ENCODE data around the gene ETV6. TPM values are rescaled to one million over a fixed set of nuclear protein-coding genes. Genes with fewer than 3 reads are reported as not detected.
A peak's percentile ranks its signal among the peaks of the same experiment; 100 is the strongest.

The ETV6 gene
- total and polyA plus RNA-seq, 5 experiments from 2014 or later: 0.94 to 13.2 (median 2.2) TPM

- POLR2A ChIA-PET: no interaction called here
- ATAC-seq (no peak), DNase-seq (no peak)
- peaks cover 0 to 10% (median 5%) of the 10 kb centered on the region in 3 donors for H3K36me3 Mint-ChIP-seq
- H3K4me1 Mint-ChIP-seq: peaks cover 2 to 48% (median 24%) of the 10 kb centered on the region in 4 donors
- peaks cover 0 to 2% (median 0%) of the 10 kb centered on the region in 9 donors for H3K9me3 Mint-ChIP-seq
- no peak overlapping the region for H3K4me3 Mint-ChIP-seq
- no peak overlapping the region for H3K27ac Mint-ChIP-seq
- no peaks in the 10 kb centered on the region for H3K27me3 Mint-ChIP-seq
Observed at GRCh38 chr12:11688831-11689230, 39.4 kb downstream of the ETV6 start.

- Mint-ChIP-seq H3K9me3 (peaks cover 0 to 2% (median 0%) of the 10 kb centered on the region in 9 donors), H3K36me3 (peaks cover 0 to 10% (median 6%) of the 10 kb centered on the region in 3 donors), H3K27me3 (no peaks in the 10 kb centered on the region), H3K27ac (peak overlapping the region in 1 of 10 donors; percentile 14), H3K4me3 (no peak overlapping the region), H3K4me1 (peaks cover 3 to 41% (median 22%) of the 10 kb centered on the region in 4 donors)
- POLR2A ChIA-PET: no interaction called here
- ATAC-seq (no peak), DNase-seq (no peak)
Observed at GRCh38 chr12:11689591-11690186, 40.2 kb downstream of the ETV6 start.

GRCh38 chr12:11693067-11693466 is 43.6 kb downstream of the ETV6 start:
- Mint-ChIP-seq H3K27ac (no peak overlapping the region), H3K9me3 (peaks cover 0 to 2% (median 0%) of the 10 kb centered on the region in 9 donors), H3K4me3 (no peak overlapping the region), H3K4me1 (peaks cover 2 to 29% (median 13%) of the 10 kb centered on the region in 4 donors), H3K27me3 (no peaks in the 10 kb centered on the region), H3K36me3 (peaks cover 0 to 14% (median 4%) of the 10 kb centered on the region in 3 donors)
- POLR2A ChIA-PET: no interaction called here
- ATAC-seq: no peak
- no peak for DNase-seq

GRCh38 chr12:11693601-11694000 is 44.1 kb downstream of the ETV6 start:
- Mint-ChIP-seq H3K36me3 (peaks cover 0 to 14% (median 4%) of the 10 kb centered on the region in 3 donors), H3K27me3 (no peaks in the 10 kb centered on the region), H3K9me3 (peaks cover 0 to 2% (median 0%) of the 10 kb centered on the region in 9 donors), H3K4me1 (peaks cover 2 to 23% (median 14%) of the 10 kb centered on the region in 4 donors), H3K4me3 (no peak overlapping the region), H3K27ac (no peak overlapping the region)
- no peak for ATAC-seq
- POLR2A ChIA-PET: no interaction called here
- DNase-seq: no peak

- H3K4me3 Mint-ChIP-seq: no peak overlapping the region
- DNase-seq: no peak
- H3K27ac Mint-ChIP-seq: no peak overlapping the region
- peaks cover 0 to 14% (median 4%) of the 10 kb centered on the region in 3 donors for H3K36me3 Mint-ChIP-seq
- peaks cover 0 to 2% (median 0%) of the 10 kb centered on the region in 9 donors for H3K9me3 Mint-ChIP-seq
- POLR2A ChIA-PET: no interaction called here
- no peak for ATAC-seq
- peaks cover 2 to 21% (median 12%) of the 10 kb centered on the region in 4 donors for H3K4me1 Mint-ChIP-seq
- H3K27me3 Mint-ChIP-seq: no peaks in the 10 kb centered on the region
Observed at GRCh38 chr12:11694528-11694927, 45.1 kb downstream of the ETV6 start.

- Mint-ChIP-seq H3K36me3 (peaks cover 0 to 14% (median 1%) of the 10 kb centered on the region in 3 donors), H3K4me1 (peaks cover 2 to 18% (median 11%) of the 10 kb centered on the region in 4 donors), H3K4me3 (no peak overlapping the region), H3K27ac (no peak overlapping the region), H3K9me3 (no peaks in the 10 kb centered on the region), H3K27me3 (no peaks in the 10 kb centered on the region)
- POLR2A ChIA-PET: no interaction called here
- DNase-seq: no peak
- no peak for ATAC-seq
Observed at GRCh38 chr12:11695321-11695720, 45.8 kb downstream of the ETV6 start.

- no peaks in the 10 kb centered on the region for H3K27me3 Mint-ChIP-seq
- peaks cover 0 to 12% (median 0%) of the 10 kb centered on the region in 3 donors for H3K36me3 Mint-ChIP-seq
- H3K4me3 Mint-ChIP-seq: no peak overlapping the region
- no peak overlapping the region for H3K27ac Mint-ChIP-seq
- H3K4me1 Mint-ChIP-seq: peaks cover 2 to 16% (median 10%) of the 10 kb centered on the region in 4 donors
- POLR2A ChIA-PET: no interaction called here
- no peak for DNase-seq
- ATAC-seq: no peak
- no peaks in the 10 kb centered on the region for H3K9me3 Mint-ChIP-seq
Observed at GRCh38 chr12:11696084-11696483, 46.6 kb downstream of the ETV6 start.

- Mint-ChIP-seq H3K4me3 (no peak overlapping the region), H3K27me3 (no peaks in the 10 kb centered on the region), H3K27ac (no peak overlapping the region), H3K4me1 (peaks cover 2 to 15% (median 8%) of the 10 kb centered on the region in 4 donors), H3K9me3 (no peaks in the 10 kb centered on the region), H3K36me3 (peaks cover 0 to 12% (median 0%) of the 10 kb centered on the region in 3 donors)
- ATAC-seq (no peak), DNase-seq (no peak)
- POLR2A ChIA-PET: no interaction called here
Observed at GRCh38 chr12:11697131-11697530, 47.7 kb downstream of the ETV6 start.

GRCh38 chr12:11697670-11698387 is 48.4 kb downstream of the ETV6 start:
- POLR2A ChIA-PET: no interaction called here
- peaks cover 2 to 10% (median 6%) of the 10 kb centered on the region in 4 donors for H3K4me1 Mint-ChIP-seq

GRCh38 chr12:11698729-11699128 is 49.3 kb downstream of the ETV6 start:
- Mint-ChIP-seq H3K27me3 (no peaks in the 10 kb centered on the region), H3K9me3 (no peaks in the 10 kb centered on the region), H3K4me3 (no peak overlapping the region), H3K4me1 (peaks cover 2 to 10% (median 6%) of the 10 kb centered on the region in 4 donors), H3K27ac (no peak overlapping the region), H3K36me3 (peaks cover 0 to 10% (median 0%) of the 10 kb centered on the region in 3 donors)
- DNase-seq: no peak
- no peak for ATAC-seq
- POLR2A ChIA-PET: no interaction called here

More at GRCh38 chr12:11697670-11698387, 48.4 kb downstream of the ETV6 start:
- DNase-seq: no peak
- H3K27ac Mint-ChIP-seq: no peak overlapping the region
- peaks cover 0 to 8% (median 0%) of the 10 kb centered on the region in 3 donors for H3K36me3 Mint-ChIP-seq
- no peaks in the 10 kb centered on the region for H3K9me3 Mint-ChIP-seq
- H3K4me3 Mint-ChIP-seq: no peak overlapping the region
- no peak for ATAC-seq
- H3K27me3 Mint-ChIP-seq: no peaks in the 10 kb centered on the region

- DNase-seq (no peak), ATAC-seq (no peak)
- H3K4me1 Mint-ChIP-seq: peaks cover 0 to 10% (median 6%) of the 10 kb centered on the region in 4 donors
Observed at GRCh38 chr12:11701433-11701832, 52.0 kb downstream of the ETV6 start.

GRCh38 chr12:11702959-11703358 is 53.5 kb downstream of the ETV6 start:
- POLR2A ChIA-PET: no interaction called here
- H3K27ac Mint-ChIP-seq: peak overlapping the region in 1 of 10 donors; percentile 35
- peaks cover 0 to 15% (median 8%) of the 10 kb centered on the region in 4 donors for H3K4me1 Mint-ChIP-seq
- no peak overlapping the region for H3K4me3 Mint-ChIP-seq
- no peak for DNase-seq
- H3K36me3 Mint-ChIP-seq: peaks cover 0 to 2% (median 0%) of the 10 kb centered on the region in 3 donors
- no peak for ATAC-seq
- H3K9me3 Mint-ChIP-seq: no peaks in the 10 kb centered on the region
- H3K27me3 Mint-ChIP-seq: no peaks in the 10 kb centered on the region

More at GRCh38 chr12:11701433-11701832, 52.0 kb downstream of the ETV6 start:
- Mint-ChIP-seq H3K9me3 (no peaks in the 10 kb centered on the region), H3K36me3 (peaks cover 0 to 2% (median 0%) of the 10 kb centered on the region in 3 donors), H3K27ac (peak overlapping the region in 1 of 10 donors; percentile 14), H3K27me3 (no peaks in the 10 kb centered on the region), H3K4me3 (no peak overlapping the region)
- POLR2A ChIA-PET: no interaction called here

- H3K27me3 Mint-ChIP-seq: no peaks in the 10 kb centered on the region
- no peak overlapping the region for H3K27ac Mint-ChIP-seq
- no peak overlapping the region for H3K4me3 Mint-ChIP-seq
- peaks cover 2 to 15% (median 11%) of the 10 kb centered on the region in 4 donors for H3K4me1 Mint-ChIP-seq
- peaks cover 0 to 2% (median 0%) of the 10 kb centered on the region in 3 donors for H3K36me3 Mint-ChIP-seq
- DNase-seq (no peak), ATAC-seq (no peak)
- POLR2A ChIA-PET: no interaction called here
- H3K9me3 Mint-ChIP-seq: no peaks in the 10 kb centered on the region
Observed at GRCh38 chr12:11703378-11703777, 53.9 kb downstream of the ETV6 start.
